ENCODE measurements around the gene TOR1AIP2. TPM values are rescaled to one million over a fixed set of nuclear protein-coding genes. Genes with fewer than 3 reads are reported as not detected.

Gene TOR1AIP2
- total and polyA plus RNA-seq, 7 donors, result 4.2 to 47.9 (median 43.2) TPM

DNA sequence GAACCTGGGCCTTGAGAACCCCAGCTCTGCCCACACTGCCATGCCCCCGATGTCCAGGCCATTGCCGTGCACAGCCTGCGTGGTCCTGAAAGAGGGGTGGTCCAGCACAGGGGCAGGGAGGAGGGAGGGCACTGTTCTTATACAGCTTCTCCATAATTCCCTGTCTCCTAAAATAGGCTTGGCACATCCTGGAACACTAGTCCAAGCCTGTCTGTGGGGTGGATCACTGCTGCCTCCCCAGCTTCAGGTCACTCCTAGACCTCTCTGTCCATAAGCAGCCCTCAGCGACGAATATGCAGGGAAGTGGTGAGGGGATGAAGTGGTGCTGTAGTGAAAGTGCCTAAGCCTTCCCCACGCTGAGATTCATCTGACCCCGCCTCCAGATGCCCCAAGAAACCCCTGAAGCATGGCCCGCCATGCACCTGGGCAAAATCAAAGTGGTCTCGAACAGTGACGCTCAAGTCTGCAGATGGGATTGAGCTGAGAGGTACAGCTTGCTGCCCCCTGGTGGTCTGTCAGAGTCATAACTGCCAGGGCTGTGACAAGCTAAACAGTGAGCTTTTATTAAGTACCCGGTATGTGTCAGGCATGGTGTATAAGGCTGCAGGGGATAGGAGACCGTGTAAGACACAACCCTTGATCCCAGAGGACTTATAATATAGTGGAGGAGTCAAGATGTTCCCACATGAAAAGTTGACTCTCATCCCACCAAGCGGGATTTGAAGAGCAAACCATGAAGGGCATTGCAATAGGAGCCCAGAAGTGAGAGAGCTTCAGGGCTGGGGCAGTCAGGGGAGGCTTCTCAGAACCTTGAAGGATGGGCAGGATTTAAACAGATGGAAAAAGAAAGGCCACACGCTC, 67.9 kb downstream of the TOR1AIP2 start:
- no peak overlapping the region for H3K4me3 ChIP-seq
- WGBS, 2 donors, result 39 to 41% methylated on average over 14 of the region's 14 CpGs
- peaks cover 0 to 12% (median 8%) of the 10 kb centered on the region in 4 donors for H3K4me1 ChIP-seq
- no peaks in the 10 kb centered on the region for H3K27me3 ChIP-seq
- H3K36me3 ChIP-seq, result no peaks in the 10 kb centered on the region
- no peaks in the 10 kb centered on the region for H3K9me3 ChIP-seq
- no peak overlapping the region for H3K27ac ChIP-seq
- TF ChIP-seq, protein P1, sequence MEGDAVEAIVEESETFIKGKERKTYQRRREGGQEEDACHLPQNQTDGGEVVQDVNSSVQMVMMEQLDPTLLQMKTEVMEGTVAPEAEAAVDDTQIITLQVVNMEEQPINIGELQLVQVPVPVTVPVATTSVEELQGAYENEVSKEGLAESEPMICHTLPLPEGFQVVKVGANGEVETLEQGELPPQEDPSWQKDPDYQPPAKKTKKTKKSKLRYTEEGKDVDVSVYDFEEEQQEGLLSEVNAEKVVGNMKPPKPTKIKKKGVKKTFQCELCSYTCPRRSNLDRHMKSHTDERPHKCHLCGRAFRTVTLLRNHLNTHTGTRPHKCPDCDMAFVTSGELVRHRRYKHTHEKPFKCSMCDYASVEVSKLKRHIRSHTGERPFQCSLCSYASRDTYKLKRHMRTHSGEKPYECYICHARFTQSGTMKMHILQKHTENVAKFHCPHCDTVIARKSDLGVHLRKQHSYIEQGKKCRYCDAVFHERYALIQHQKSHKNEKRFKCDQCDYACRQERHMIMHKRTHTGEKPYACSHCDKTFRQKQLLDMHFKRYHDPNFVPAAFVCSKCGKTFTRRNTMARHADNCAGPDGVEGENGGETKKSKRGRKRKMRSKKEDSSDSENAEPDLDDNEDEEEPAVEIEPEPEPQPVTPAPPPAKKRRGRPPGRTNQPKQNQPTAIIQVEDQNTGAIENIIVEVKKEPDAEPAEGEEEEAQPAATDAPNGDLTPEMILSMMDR (IDR thresholded peaks at IDR 0.05), result peak; percentile 78 to 95 (median 83)
- TF ChIP-seq EP300 (IDR thresholded peaks at IDR 0.05), result no peak
- peak; percentile 81 for DNase-seq
- intact Hi-C loops (cut with DNase I), result loop anchor here (1.0 to 5.0 kb wide), 2 partner anchors 62 to 103 kb away; no protein-coding TSS in a partner anchor

DNA sequence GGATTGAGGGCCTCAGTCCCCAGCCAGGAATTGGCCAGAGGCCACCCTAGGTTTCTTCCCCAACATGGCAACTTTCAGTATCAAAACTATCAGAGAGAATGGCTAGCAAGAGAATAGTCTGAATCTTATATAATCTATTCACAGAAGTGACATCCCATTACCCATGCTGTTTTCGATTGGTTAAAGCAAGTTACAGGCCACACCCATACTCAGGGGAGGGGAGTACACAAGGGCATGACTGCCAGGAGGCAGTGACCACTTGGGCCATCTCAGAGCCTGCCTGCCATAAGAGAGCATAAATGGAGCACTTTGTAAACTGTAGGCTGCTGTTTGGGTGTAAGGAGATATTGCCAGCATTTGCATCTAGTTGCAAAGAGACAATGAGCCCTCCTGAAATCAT, 69.1 kb downstream of the TOR1AIP2 start:
- no peaks in the 10 kb centered on the region for H3K27me3 ChIP-seq
- peaks cover 0 to 5% (median 3%) of the 10 kb centered on the region in 4 donors for H3K4me1 ChIP-seq
- no peaks in the 10 kb centered on the region for H3K9me3 ChIP-seq
- no peak overlapping the region for H3K27ac ChIP-seq
- H3K4me3 ChIP-seq, result no peak overlapping the region
- no peak for DNase-seq
- TF ChIP-seq POLR2A (IDR thresholded peaks at IDR 0.05) (no peak), POLR2AphosphoS5 (IDR thresholded peaks at IDR 0.05) (no peak), EP300 (IDR thresholded peaks at IDR 0.05) (no peak)
- TF ChIP-seq, protein P1 (IDR thresholded peaks at IDR 0.05), result no peak
- WGBS, 2 donors, result 73 to 76% methylated on average over 1 of the region's 1 CpG
- no peaks in the 10 kb centered on the region for H3K36me3 ChIP-seq
- intact Hi-C loops (cut with DNase I), result loop anchor here (5.0 kb wide), 1 partner anchor 61 kb away; no protein-coding TSS in a partner anchor

DNA sequence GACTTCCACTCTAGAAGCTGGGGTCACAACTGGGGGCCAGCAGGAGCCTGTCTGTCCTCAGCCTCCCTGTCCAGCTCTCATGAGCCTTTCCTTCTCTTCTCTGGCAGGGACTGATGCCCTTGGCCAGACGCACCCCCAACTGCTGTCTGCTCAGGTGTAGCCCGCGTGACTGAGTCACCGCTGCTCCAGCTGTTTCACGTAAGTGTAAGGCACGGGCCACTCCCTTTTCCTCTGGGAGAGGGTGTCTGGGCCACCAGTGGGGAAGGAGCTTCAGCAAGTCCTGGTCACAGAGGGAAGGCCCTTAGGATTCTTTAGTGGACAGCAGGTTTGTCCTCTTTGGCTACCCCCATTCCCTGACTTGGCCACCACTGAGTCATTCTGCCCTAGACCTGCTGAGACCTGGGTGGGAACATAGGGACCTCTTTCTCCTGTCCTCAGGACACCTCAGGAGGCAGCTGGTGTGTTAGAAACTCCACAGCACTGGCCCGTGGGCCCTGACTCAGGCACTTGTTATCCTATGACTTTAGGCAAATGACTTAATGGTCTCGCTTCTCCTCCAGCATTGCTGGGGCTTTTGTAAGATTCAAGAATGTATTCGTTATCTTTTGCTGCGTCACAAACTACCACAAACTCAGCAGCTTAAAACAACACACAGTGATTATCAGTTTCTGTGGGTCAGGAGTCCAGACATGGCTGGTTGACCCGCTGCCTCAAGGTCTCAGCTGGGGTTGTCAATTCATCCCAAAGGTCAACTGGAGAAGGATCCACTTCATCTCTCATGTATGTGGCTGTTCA, 69.7 kb downstream of the TOR1AIP2 start:
- Histone ChIP-seq H3K9me3 (no peaks in the 10 kb centered on the region), H3K4me1 (peaks cover 0 to 5% (median 3%) of the 10 kb centered on the region in 4 donors), H3K27me3 (no peaks in the 10 kb centered on the region), H3K36me3 (no peaks in the 10 kb centered on the region), H3K4me3 (no peak overlapping the region), H3K27ac (no peak overlapping the region)
- intact Hi-C loops (cut with DNase I), result loop anchor here (5.0 kb wide), 1 partner anchor 61 kb away; no protein-coding TSS in a partner anchor
- DNase-seq, result no peak
- 76 to 87% methylated on average over 11 of the region's 11 CpGs for WGBS, 2 donors
- no peak for TF ChIP-seq POLR2A (IDR thresholded peaks at IDR 0.05)
- TF ChIP-seq, protein P1 (IDR thresholded peaks at IDR 0.05), result no peak

DNA sequence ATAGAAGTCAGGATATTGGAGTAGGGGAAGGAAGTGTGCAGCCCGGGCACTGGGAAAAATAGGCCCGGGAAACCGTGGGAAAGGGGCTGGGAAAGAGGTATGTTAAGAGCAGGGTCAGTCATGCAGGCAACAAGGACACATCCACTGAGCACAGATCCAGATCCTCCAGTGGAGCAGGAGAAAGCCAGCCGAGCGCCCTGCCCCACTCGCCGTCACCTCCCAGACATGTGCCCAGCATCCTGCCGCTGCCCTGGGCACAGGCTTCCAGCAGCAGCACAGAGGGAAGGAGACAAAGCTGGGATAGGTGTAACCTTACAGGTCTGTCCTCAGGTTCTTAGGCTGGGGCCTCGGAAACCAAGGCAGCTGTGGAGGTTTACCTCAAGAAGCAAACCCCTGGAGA, 70.3 kb downstream of the TOR1AIP2 start:
- 90 to 94% methylated on average over 9 of the region's 9 CpGs for WGBS, 2 donors
- Histone ChIP-seq H3K9me3 (no peaks in the 10 kb centered on the region), H3K36me3 (no peaks in the 10 kb centered on the region), H3K4me3 (no peak overlapping the region), H3K4me1 (peaks cover 0 to 5% (median 3%) of the 10 kb centered on the region in 4 donors), H3K27ac (no peak overlapping the region), H3K27me3 (no peaks in the 10 kb centered on the region)
- intact Hi-C loops (cut with DNase I), result loop anchor here (5.0 kb wide), 1 partner anchor 60 kb away; no protein-coding TSS in a partner anchor
- TF ChIP-seq EP300 (IDR thresholded peaks at IDR 0.05) (no peak), POLR2AphosphoS5 (IDR thresholded peaks at IDR 0.05) (no peak)
- DNase-seq, result no peak

DNA sequence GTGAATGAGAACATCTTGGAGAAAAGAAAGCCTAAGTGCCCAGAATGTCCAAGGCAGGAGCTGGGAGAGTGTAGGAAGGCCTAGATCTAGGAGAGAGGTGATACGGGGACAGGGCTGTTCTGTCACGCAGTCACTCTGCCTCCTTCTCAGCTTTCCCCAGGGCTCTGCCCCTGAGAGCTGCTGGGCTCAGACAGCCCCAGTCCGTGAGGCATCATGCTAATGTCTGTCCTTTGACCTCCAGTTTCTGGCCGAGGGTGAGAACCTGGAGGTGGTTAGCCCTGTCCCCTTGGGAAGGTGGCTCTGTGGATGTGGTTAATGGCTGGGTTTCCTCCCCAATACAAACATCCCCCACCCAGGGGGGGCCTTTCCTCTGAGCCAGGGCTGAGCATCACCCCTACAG, 71.3 kb downstream of the TOR1AIP2 start:
- no peak for TF ChIP-seq POLR2AphosphoS5 (IDR thresholded peaks at IDR 0.05)
- TF ChIP-seq, protein P1 (IDR thresholded peaks at IDR 0.05), result no peak
- no peak for TF ChIP-seq POLR2A (IDR thresholded peaks at IDR 0.05)
- Histone ChIP-seq H3K27ac (no peak overlapping the region), H3K36me3 (no peaks in the 10 kb centered on the region), H3K4me1 (peaks cover 0 to 5% (median 3%) of the 10 kb centered on the region in 4 donors), H3K4me3 (no peak overlapping the region), H3K27me3 (no peaks in the 10 kb centered on the region), H3K9me3 (no peaks in the 10 kb centered on the region)
- WGBS, 2 donors, result 75% methylated on average over 4 of the region's 4 CpGs
- DNase-seq, result no peak
- intact Hi-C loops (cut with DNase I), result loop anchor here (5.0 kb wide), 1 partner anchor 59 kb away; no protein-coding TSS in a partner anchor
